ENCODE data around the gene LPAR1.

LPAR1 gene

GRCh38 chr9:111035543-111036428 is 2.5 kb downstream of the LPAR1 start:
- Histone ChIP-seq H3F3A (ENCODE audit: low read depth) (no peaks in the 10 kb centered on the region), H3K9ac (ENCODE audit: low read depth, low read length, poor library complexity, severe bottlenecking) (no peak overlapping the region), H3K9me2 (replicated peaks; ENCODE audit: low read depth, low read length) (no peaks in the 10 kb centered on the region), H3K4me3 (ENCODE audit: low read length, poor library complexity, severe bottlenecking) (no peak overlapping the region), H3K27me3 (ENCODE audit: insufficient read depth, low read length, poor library complexity, severe bottlenecking) (no peaks in the 10 kb centered on the region), H3K9me3 (ENCODE audit: insufficient read depth, low read depth, low read length) (no peaks in the 10 kb centered on the region), H2AFZ (ENCODE audit: low read length) (no peak overlapping the region), H4K20me1 (ENCODE audit: insufficient read depth, low read length, poor library complexity, severe bottlenecking) (no peaks in the 10 kb centered on the region), H3K36me3 (ENCODE audit: insufficient read depth, low read length) (no peaks in the 10 kb centered on the region), H3K4me1 (ENCODE audit: insufficient read depth, low read length, poor library complexity, severe bottlenecking) (no peaks in the 10 kb centered on the region), H3K79me2 (ENCODE audit: insufficient read depth, low read length) (no peaks in the 10 kb centered on the region), H3K4me2 (ENCODE audit: low read depth, low read length, poor library complexity, severe bottlenecking) (no peak overlapping the region)
- no peak for TF ChIP-seq EZH2phosphoT487 (IDR thresholded peaks at IDR 0.05; ENCODE audit: borderline replicate concordance)
- no peak for TF ChIP-seq CTCF (conservative IDR thresholded peaks at IDR 0.05; ENCODE audit: low read length)

- Histone ChIP-seq H4K20me1 (ENCODE audit: insufficient read depth, low read length, poor library complexity, severe bottlenecking) (no peaks in the 10 kb centered on the region), H3K4me2 (ENCODE audit: low read depth, low read length, poor library complexity, severe bottlenecking) (no peak overlapping the region), H2AFZ (ENCODE audit: low read length) (no peak overlapping the region), H3F3A (ENCODE audit: low read depth) (no peaks in the 10 kb centered on the region), H3K36me3 (ENCODE audit: insufficient read depth, low read length) (no peaks in the 10 kb centered on the region), H3K4me3 (ENCODE audit: low read length, poor library complexity, severe bottlenecking) (no peak overlapping the region), H3K27me3 (ENCODE audit: insufficient read depth, low read length, poor library complexity, severe bottlenecking) (no peaks in the 10 kb centered on the region), H3K9me3 (ENCODE audit: insufficient read depth, low read depth, low read length) (no peaks in the 10 kb centered on the region), H3K79me2 (ENCODE audit: insufficient read depth, low read length) (no peaks in the 10 kb centered on the region), H3K9ac (ENCODE audit: low read depth, low read length, poor library complexity, severe bottlenecking) (no peak overlapping the region), H3K9me2 (replicated peaks; ENCODE audit: low read depth, low read length) (no peaks in the 10 kb centered on the region), H3K4me1 (ENCODE audit: insufficient read depth, low read length, poor library complexity, severe bottlenecking) (no peaks in the 10 kb centered on the region)
- TF ChIP-seq CTCF (conservative IDR thresholded peaks at IDR 0.05; ENCODE audit: low read length) (no peak), EZH2phosphoT487 (IDR thresholded peaks at IDR 0.05; ENCODE audit: borderline replicate concordance) (no peak)
Measured at GRCh38 chr9:111034898-111035539, 3.3 kb downstream of the LPAR1 start.

- Histone ChIP-seq H3K36me3 (ENCODE audit: insufficient read depth, low read length) (no peaks in the 10 kb centered on the region), H3K4me1 (ENCODE audit: insufficient read depth, low read length, poor library complexity, severe bottlenecking) (no peaks in the 10 kb centered on the region), H3K27me3 (ENCODE audit: insufficient read depth, low read length, poor library complexity, severe bottlenecking) (no peaks in the 10 kb centered on the region), H3F3A (ENCODE audit: low read depth) (no peaks in the 10 kb centered on the region), H3K9ac (ENCODE audit: low read depth, low read length, poor library complexity, severe bottlenecking) (no peak overlapping the region), H3K4me2 (ENCODE audit: low read depth, low read length, poor library complexity, severe bottlenecking) (no peak overlapping the region), H3K4me3 (ENCODE audit: low read length, poor library complexity, severe bottlenecking) (no peak overlapping the region), H4K20me1 (ENCODE audit: insufficient read depth, low read length, poor library complexity, severe bottlenecking) (no peaks in the 10 kb centered on the region), H2AFZ (ENCODE audit: low read length) (no peak overlapping the region), H3K79me2 (ENCODE audit: insufficient read depth, low read length) (no peaks in the 10 kb centered on the region), H3K9me2 (replicated peaks; ENCODE audit: low read depth, low read length) (no peaks in the 10 kb centered on the region), H3K9me3 (ENCODE audit: insufficient read depth, low read depth, low read length) (no peaks in the 10 kb centered on the region)
- no peak for TF ChIP-seq CTCF (conservative IDR thresholded peaks at IDR 0.05; ENCODE audit: low read length)
- no peak for TF ChIP-seq EZH2phosphoT487 (IDR thresholded peaks at IDR 0.05; ENCODE audit: borderline replicate concordance)
Measured at GRCh38 chr9:111034170-111034897, 3.9 kb downstream of the LPAR1 start.
